ENCODE data around the gene STRN4. TPM values are rescaled to one million over a fixed set of nuclear protein-coding genes. Genes with fewer than 3 reads are reported as not detected.
A peak's percentile ranks its signal among the peaks of the same experiment; 100 is the strongest.

STRN4 gene
- total and polyA plus RNA-seq, 9 of the 15 experiments (the other 6 are each of a cell fraction or from before 2014, with no cell fraction given): 0.62 to 83.7 (median 36.9) TPM

GRCh38 chr19:46788262-46788967 is 42.2 kb upstream of the STRN4 start, which contains the start of gene SLC1A5 (continued):
- no peak for TF ChIP-seq ZNF280A (IDR thresholded peaks at IDR 0.05; ENCODE audit: low read depth, partially characterized antibody)
- TF ChIP-seq HBP1 (CRISPR knock-in tag; IDR thresholded peaks at IDR 0.05): no peak; the same call in 1 of the 2 replicates
- TF ChIP-seq PML (IDR thresholded peaks at IDR 0.05; ENCODE audit: low read length): peak; percentile 95
- no peak for TF ChIP-seq ZNF239 (CRISPR knock-in tag; IDR thresholded peaks at IDR 0.05)
- peak; percentile 66 for TF ChIP-seq RB1 (IDR thresholded peaks at IDR 0.05; ENCODE audit: low read depth)
- TF ChIP-seq ZBTB1 (CRISPR knock-in tag; IDR thresholded peaks at IDR 0.05; ENCODE audit: borderline replicate concordance, low read depth): peak; percentile 83
- TF ChIP-seq ZNF134 (CRISPR knock-in tag; conservative IDR thresholded peaks at IDR 0.05): no peak
- TF ChIP-seq CHCHD3 (CRISPR knock-in tag; IDR thresholded peaks at IDR 0.05): no peak
- TF ChIP-seq ELK3 (CRISPR knock-in tag; IDR thresholded peaks at IDR 0.05): no peak
- no peak for TF ChIP-seq ZNF77 (CRISPR knock-in tag; IDR thresholded peaks at IDR 0.05)
- TF ChIP-seq THRB (CRISPR knock-in tag; conservative IDR thresholded peaks at IDR 0.05): 0 out of 2 replicates have a peak, but pooled peaks have one; percentile 28
- TF ChIP-seq ZBTB40 (IDR thresholded peaks at IDR 0.05): no peak
- TF ChIP-seq ZBTB40 (CRISPR knock-in tag; IDR thresholded peaks at IDR 0.05): 0 out of 2 replicates have a peak, but pooled peaks have one; percentile 25
